ENCODE measurements around the gene FA2H. TPM values are rescaled to one million over a fixed set of nuclear protein-coding genes. Genes with fewer than 3 reads are reported as not detected.

FA2H gene
- total and polyA plus RNA-seq, 2 of the 13 experiments (the other 11 are each of a cell fraction or from before 2014, with no cell fraction given), result 0.20 TPM; not detected in 1

GRCh38 chr16:74774223-74775139, at the start of gene FA2H (continued):
- peak; percentile 27; the same call in 1 of the 2 replicates for TF ChIP-seq ZBTB43 (CRISPR knock-in tag; conservative IDR thresholded peaks at IDR 0.05)
- TF ChIP-seq ZMYM4 (CRISPR knock-in tag; IDR thresholded peaks at IDR 0.05), result peak; percentile 93
- 0 out of 2 replicates have a peak, but pooled peaks have one; percentile 38 for TF ChIP-seq TSC22D2 (CRISPR knock-in tag; IDR thresholded peaks at IDR 0.05; ENCODE audit: borderline replicate concordance)
- no peak for TF ChIP-seq NFKB2 (CRISPR knock-in tag; IDR thresholded peaks at IDR 0.05; ENCODE audit: borderline replicate concordance)
- peak in 1 of 2 experiments; percentile 48; a peak in 1 of 4 replicates for TF ChIP-seq KLF16 (CRISPR knock-in tag; IDR thresholded peaks at IDR 0.05)
- TF ChIP-seq TARDBP (CRISPR knock-in tag; IDR thresholded peaks at IDR 0.05), result peak; percentile 49; the same call in 1 of the 2 replicates
- TF ChIP-seq ZNF782 (CRISPR knock-in tag; IDR thresholded peaks at IDR 0.05; ENCODE audit: borderline replicate concordance), result peak; percentile 72; the same call in 1 of the 2 replicates
- TF ChIP-seq ZFP82 (CRISPR knock-in tag; IDR thresholded peaks at IDR 0.05; ENCODE audit: borderline replicate concordance), result no peak; the same call in 1 of the 2 replicates
- TF ChIP-seq THAP7 (CRISPR knock-in tag; IDR thresholded peaks at IDR 0.05), result peak; percentile 46; the same call in 1 of the 2 replicates
- 0 out of 2 replicates have a peak, but pooled peaks have one; percentile 4 for TF ChIP-seq MYC (CRISPR knock-in tag; IDR thresholded peaks at IDR 0.05; ENCODE audit: borderline replicate concordance)
- TF ChIP-seq TFDP1 (CRISPR knock-in tag; IDR thresholded peaks at IDR 0.05; ENCODE audit: borderline replicate concordance), result peak; percentile 84; the same call in 1 of the 2 replicates
- TF ChIP-seq JUNB (CRISPR knock-in tag; IDR thresholded peaks at IDR 0.05; ENCODE audit: borderline replicate concordance), result no peak
- TF ChIP-seq RFX1 (IDR thresholded peaks at IDR 0.05), result no peak
- TF ChIP-seq ELF3 (CRISPR knock-in tag; IDR thresholded peaks at IDR 0.05), result peak; percentile 29
- TF ChIP-seq RNF2 (conservative IDR thresholded peaks at IDR 0.05; ENCODE audit: low read depth), result 0 out of 2 replicates have a peak, but pooled peaks have one; percentile 55
- no peak for TF ChIP-seq ZNF724P (CRISPR knock-in tag; IDR thresholded peaks at IDR 0.05; ENCODE audit: borderline replicate concordance)
- peak; percentile 50; the same call in 1 of the 2 replicates for TF ChIP-seq STAT5B (CRISPR knock-in tag; IDR thresholded peaks at IDR 0.05)
- TF ChIP-seq SOX13 (IDR thresholded peaks at IDR 0.05), result no peak
- TF ChIP-seq SOX13 (CRISPR knock-in tag; conservative IDR thresholded peaks at IDR 0.05 in 1 of 2, IDR thresholded peaks at IDR 0.05 in 1 of 2), result no peak
- no peak for TF ChIP-seq KDM3A (CRISPR knock-in tag; IDR thresholded peaks at IDR 0.05; ENCODE audit: low read depth)
- peak; percentile 9; the same call in 1 of the 2 replicates for TF ChIP-seq FOXP4 (CRISPR knock-in tag; IDR thresholded peaks at IDR 0.05)
- TF ChIP-seq RELA (CRISPR knock-in tag; IDR thresholded peaks at IDR 0.05), result no peak
- 0 out of 2 replicates have a peak, but pooled peaks have one; percentile 59 for TF ChIP-seq ZNF446 (CRISPR knock-in tag; IDR thresholded peaks at IDR 0.05)
- TF ChIP-seq NCOR1 (IDR thresholded peaks at IDR 0.05; ENCODE audit: borderline replicate concordance, low read length), result no peak
- no peak for TF ChIP-seq REXO4 (CRISPR knock-in tag; IDR thresholded peaks at IDR 0.05; ENCODE audit: borderline replicate concordance)
